GM19452 (cell line): ENCODE data around the gene TXNIP.

Experiments used
- ATAC-seq: cut with Tn5 transposase; IDR thresholded peaks from one replicate; pipeline ENCODE4 v1.9.1; 2021; ENCODE audit not compliant: unreplicated experiment

Gene TXNIP

GRCh38 chr1:145946477-145946986, 49.8 kb downstream of the TXNIP start:
- ATAC-seq: no peak

GRCh38 chr1:145944532-145944931, 51.8 kb downstream of the TXNIP start:
- ATAC-seq: no peak

- ATAC-seq: no peak
These were observed 53.5 kb downstream of the TXNIP start for GRCh38 chr1:145942871-145943270.
